T-helper 1 cell (primary cell): ENCODE measurements around the gene ITGB1BP2.
"Not testable (repeated sequence)": the region's sequence is repeated elsewhere in the genome, so short reads cannot be mapped to it uniquely, and the experiment has no call there.

Source experiments
- DNase-seq, 5 donors: peaks; one replicate each; pipeline ENCODE4 v3.0.0-alpha.2; 2012 to 2020

The ITGB1BP2 gene

DNA sequence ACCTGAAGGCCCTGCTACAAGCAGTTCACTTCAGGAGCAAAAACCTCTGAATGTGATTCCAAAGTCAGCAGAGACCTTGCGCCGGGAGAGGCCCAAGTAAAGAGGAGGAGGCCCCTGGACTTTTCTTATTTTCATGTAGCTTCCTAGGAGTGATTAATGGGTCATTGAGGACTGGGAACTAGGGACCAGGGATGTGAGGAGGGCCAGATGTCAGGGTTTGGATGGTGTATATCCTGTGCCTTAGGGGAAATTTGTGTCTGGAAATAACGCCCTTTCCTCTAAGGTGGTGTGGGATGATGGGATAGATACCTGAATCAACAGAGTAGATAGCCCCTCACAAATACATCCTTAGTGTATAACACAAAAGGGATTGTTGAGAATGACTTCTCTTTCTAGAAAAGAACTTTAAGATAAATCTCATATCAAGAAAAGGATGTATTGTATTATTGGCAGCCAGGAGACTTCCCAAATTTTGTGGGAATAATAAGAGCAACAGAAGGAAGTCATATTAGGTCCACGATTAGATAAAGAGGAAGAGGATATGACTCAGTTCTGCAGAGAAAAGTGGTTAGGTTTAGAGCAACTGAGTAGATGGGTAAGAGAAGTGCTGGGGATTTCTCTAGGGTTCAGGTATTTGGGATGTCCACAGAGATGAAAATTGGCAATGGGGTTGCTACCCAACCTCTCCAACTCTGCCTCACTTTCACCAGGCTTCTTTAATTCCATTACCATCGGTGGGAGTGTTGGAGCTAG is 1.1 kb downstream of the ITGB1BP2 start:
- no peak for DNase-seq

DNA sequence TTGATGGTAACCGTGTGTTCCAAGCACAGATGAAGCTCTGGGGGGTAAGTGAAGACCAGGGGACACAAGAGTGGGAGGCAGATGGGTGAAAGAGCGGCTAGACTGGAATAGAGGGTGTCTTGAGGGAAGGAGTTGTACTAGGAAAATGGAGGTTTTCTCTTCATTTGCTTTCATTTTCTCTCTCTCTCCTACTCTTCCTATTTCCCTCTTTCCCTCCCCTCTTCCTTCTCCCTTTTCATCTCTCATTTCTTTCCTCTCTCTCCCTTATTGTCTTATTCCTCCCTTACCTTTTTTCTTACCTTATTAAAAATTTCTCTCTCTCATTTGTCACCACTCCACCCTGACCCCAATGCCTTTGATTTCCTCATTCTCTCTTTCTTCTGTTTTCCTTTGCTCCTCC is 3.0 kb downstream of the ITGB1BP2 start:
- no peak for DNase-seq

DNA sequence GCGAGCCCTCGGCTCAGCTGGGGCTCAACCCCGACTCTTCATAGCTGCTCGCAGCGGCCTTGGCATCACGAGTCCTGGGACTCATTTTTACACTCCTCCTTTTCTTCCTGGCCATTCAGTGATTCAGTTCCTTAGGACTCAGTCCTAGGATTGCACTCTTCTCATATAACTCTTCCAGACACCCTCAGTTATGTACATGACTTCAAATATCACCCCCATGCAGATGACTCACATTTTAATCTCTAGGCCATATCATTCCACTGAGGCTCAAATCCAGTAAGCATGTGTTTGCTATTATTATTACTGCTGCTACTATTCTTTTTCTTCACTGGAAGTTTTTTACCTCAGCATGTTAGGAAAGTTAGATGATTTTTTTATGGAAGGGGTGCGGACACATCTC is 14.4 kb downstream of the ITGB1BP2 start:
- no peak for DNase-seq

DNA sequence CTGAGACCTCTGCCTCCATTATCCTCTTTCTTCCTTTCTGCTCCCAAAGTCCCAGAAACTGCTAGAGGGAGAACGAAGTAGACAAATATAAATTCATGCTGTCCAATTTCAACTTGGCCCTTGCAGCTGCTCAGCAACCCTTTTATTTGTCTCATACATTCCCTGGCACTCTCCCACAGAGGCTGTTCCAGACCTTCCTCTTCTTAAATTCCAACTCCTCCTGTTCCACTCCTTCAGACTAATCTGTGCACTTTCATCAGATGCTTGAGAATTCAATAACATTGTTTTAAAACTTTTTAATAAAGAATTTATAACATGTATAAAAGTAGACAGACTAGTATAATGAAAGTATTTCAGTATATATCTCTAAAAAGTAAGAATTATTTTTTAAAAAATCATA is 15.4 kb downstream of the ITGB1BP2 start:
- not testable (repeated sequence) for DNase-seq

DNA sequence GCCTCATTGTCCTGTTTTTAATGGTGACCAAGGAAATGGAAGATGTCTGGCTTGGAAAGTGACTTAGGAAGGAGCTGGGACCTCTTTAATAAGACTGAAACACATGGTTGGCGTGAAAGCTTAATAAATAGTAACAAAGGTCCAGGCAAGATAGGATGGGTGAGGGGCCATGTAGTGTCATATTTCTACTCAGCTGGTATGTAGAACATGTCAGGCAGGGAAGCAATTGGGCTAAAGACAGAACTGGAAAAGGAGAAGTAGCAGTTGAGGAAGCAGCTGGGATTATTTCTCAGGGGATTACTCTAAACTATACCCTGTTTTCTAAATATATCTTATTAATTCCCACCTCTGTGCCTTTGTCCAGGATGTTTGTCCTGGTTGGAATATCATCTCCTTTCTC is 18.6 kb downstream of the ITGB1BP2 start:
- no peak for DNase-seq

DNA sequence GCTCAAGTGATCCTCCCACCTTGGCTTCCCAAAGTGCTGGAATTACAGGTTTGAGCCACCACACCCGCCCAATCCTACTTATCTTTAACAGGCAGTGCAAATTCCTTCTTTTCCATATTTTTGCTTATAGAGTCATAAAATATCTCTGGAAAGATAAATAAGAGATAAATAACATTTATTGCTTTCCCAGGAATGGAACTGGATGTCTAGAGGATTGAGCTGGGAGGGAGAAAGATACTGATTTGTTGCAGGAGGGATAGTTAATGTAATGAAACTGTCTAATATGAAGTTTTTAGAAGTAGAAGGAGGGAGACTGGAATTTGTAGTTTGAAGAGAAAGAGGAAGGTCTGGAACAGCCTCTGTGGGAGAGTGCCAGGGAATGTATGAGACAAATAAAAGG is 20.2 kb downstream of the ITGB1BP2 start:
- no peak for DNase-seq

DNA sequence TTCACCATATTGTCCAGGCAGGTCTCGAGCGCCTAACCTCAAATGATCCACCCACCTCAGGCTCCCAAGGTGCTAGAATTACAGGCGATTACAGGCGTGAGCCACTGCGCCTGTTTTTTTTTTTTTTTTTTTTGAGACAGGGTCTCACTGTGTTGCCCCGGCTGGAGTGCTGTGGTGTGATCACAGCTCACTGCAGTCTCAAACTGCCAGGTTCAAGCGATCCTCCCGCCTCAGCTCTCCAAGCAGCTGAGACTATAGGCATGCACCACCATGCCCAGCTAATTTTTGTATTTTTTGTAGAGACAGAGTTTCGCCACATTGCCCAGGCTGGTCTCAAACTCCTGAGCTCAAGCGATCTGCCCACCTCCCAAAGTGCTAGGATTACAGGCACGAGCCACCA is 22.9 kb downstream of the ITGB1BP2 start:
- not testable (repeated sequence) for DNase-seq

DNA sequence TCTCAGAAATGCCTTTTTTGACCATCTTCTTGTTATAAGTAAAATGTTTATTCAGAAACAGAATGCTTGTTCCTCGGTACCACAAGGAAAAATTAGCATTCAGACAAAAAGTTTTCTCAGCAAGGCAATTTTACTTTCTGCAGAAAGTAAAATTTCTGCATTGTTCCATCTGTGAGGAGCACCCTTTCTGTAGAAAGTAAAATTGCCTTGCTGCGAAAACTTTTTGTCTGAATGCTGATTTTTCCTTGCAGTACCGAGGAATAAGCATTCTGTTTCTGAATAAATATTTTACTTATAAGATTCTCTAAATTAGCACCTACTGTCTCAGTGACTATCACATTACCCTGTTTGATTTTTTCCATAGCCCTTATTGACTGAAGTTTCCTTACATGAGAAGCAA is 24.8 kb downstream of the ITGB1BP2 start:
- no peak for DNase-seq

DNA sequence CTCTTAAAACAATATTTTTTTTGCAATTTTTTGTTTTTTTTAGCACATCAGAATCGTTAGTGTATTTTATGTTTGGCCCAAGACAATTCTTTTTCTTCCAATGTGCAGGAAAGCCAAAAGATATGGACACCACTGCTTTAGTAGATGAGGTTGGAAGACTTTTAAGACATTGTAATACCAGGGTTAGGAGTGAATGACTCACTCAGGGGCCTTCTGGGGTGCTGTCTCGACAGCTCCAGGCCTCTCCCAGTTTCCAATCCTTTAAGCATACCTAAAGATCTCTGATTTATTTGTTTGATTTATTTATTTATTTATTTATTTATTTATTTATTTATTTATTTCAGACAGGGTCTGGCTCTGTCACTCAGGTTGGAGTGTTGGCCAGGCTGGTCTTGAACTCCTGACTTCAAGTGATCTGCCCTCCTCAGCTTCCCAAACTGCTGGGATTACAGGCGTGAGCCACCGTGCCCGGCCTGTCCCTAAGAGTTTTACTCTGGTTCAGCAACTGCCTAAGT is 47.7 kb downstream of the ITGB1BP2 start:
- DNase-seq: not testable (repeated sequence)

DNA sequence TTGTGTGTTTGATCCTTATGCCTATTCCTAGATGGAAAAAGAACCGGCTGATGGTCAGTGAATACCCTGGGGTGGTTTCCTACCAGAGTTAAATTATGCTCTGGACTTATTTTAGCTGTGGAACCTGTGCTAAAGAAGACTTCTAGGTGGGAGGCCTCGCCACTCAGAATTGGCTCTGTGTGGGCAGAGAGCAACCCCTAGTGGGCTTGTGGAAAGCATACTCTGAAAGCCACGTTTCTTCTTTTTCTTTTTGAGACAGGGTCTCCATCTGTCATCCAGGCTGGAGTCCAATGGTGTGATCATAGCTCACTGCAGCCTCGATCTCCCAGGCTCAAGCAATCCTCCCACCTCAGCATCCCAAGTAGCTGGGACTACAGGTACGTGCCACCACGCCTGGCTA is 48.3 kb downstream of the ITGB1BP2 start:
- DNase-seq: not testable (repeated sequence)

DNA sequence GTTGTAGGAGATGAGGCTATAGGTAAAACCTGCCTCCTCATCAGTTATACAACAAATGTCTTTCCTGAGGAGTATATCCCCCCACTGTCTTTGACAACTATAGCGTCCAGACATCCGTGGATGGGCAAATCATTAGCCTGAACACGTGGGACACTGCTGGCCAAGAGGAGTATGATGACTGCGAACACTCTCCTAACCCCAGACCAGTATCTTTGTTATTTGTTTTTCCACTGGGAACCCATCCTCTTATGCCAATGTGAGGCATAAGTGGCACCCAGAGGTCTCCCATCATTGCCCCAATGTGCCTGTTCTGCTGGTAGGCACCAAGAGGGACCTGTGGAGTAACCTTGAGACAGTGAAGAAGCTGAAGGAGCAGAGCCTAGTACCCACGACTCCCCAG is 50.9 kb downstream of the ITGB1BP2 start:
- DNase-seq: not testable (repeated sequence)
